HCT116 (cell line): ENCODE data around the gene TMEM89. TPM values are rescaled to one million over a fixed set of nuclear protein-coding genes. Genes with fewer than 3 reads are reported as not detected.

Source experiments
- ATAC-seq: fragments of 200-7000 bp; cut with Tn5 transposase; 2 replicates; pipeline ENCODE4 v1.9.1; 2020; ENCODE audit warnings: mild to moderate bottlenecking, moderate library complexity
- BruUV-seq: library from RNA; stranded (reverse); fragments of 400-500 nt; replicated peaks from 2 replicates; lab custom pipeline; 2021; lab: Mats Ljungman, UMichigan
- CTCF ChIA-PET: fragments of 300-600 bp; sonication (Branson Sonifier 250); formaldehyde crosslinking; loops from one replicate; lab custom pipeline; 2021; ENCODE audit warnings: antibody characterized with exemption; lab: Charles Lee
- POLR2A ChIA-PET: fragments of 300-600, 350-600 bp; sonication (Branson Sonifier 250); formaldehyde crosslinking; loops from one replicate; lab custom pipeline; 2021; ENCODE audit warnings: antibody characterized with exemption; lab: Charles Lee
- RAD21 ChIA-PET, 2 experiments: fragments of 300-600 bp; sonication (Branson Sonifier 250); formaldehyde crosslinking; loops; one replicate each; lab custom pipeline; 2023; ENCODE audit warnings: low total read pairs in 2 of 2; ENCODE audit not compliant: uncharacterized antibody in 2 of 2, unreplicated experiment in 2 of 2, low non-redundant PET in 1 of 2; lab: Charles Lee
- DNase-seq: peaks from one replicate; pipeline ENCODE4 v3.0.0-alpha.2; 2010; ENCODE audit warnings: low read depth, low spot score
- H2AFZ ChIP-seq: fragments of 200-600 bp; shearing (Covaris generic), sonication (generic); 2 replicates; pipeline ENCODE4 v1.6.1; 2017; ENCODE audit warnings: low read depth, mixed run types, mixed read lengths, antibody characterized with exemption, low read length; ENCODE audit not compliant: poor library complexity, severe bottlenecking
- H3K27ac ChIP-seq: 2 replicates; pipeline ENCODE4 v1.5.1; 2012; ENCODE audit warnings: low read depth, low read length
- H3K27me3 ChIP-seq: fragments of 200-600 bp; sonication (generic); 2 replicates; pipeline ENCODE4 v1.6.1; 2016; ENCODE audit warnings: mixed run types, low read length, mixed read lengths; ENCODE audit not compliant: insufficient read depth
- H3K36me3 ChIP-seq, 2 experiments: fragments of 200-500 bp in 1 of 2; fragments of 200-600 bp in 1 of 2; sonication (Bioruptor generic) in 1 of 2; sonication (generic) in 1 of 2; 2 replicates each; pipeline versions ENCODE4 v1.5.1 to v1.6.1; 2014 to 2016; ENCODE audit warnings: low read length in 2 of 2, inconsistent platforms in 1 of 2, mixed read lengths in 1 of 2, mixed run types in 1 of 2; ENCODE audit not compliant: insufficient read depth in 2 of 2, control insufficient read depth in 1 of 2
- H3K4me1 ChIP-seq, 2 experiments: fragments of 200-600 bp in 1 of 2; sonication (generic) in 1 of 2; 2 replicates each; pipeline versions ENCODE4 v1.5.1 to v1.6.1; 2012 to 2017; ENCODE audit warnings: low read length in 2 of 2, inconsistent platforms in 1 of 2, mild to moderate bottlenecking in 1 of 2, mixed read lengths in 1 of 2, mixed run types in 1 of 2, moderate library complexity in 1 of 2; ENCODE audit not compliant: insufficient read depth in 2 of 2, control insufficient read depth in 1 of 2
- H3K4me2 ChIP-seq: fragments of 200-600 bp; sonication (generic); 2 replicates; pipeline ENCODE4 v1.6.1; 2017; ENCODE audit warnings: mixed run types, low read length, mixed read lengths
- H3K4me3 ChIP-seq, 2 experiments: fragments of 200-600 bp in 1 of 2; sonication (generic) in 1 of 2; replicated peaks in 1 of 2; 2 replicates each; pipeline ENCODE4 v1.5.1; 2011 to 2016; ENCODE audit warnings: low read length in 2 of 2, control low read depth in 1 of 2, low read depth in 1 of 2, mild to moderate bottlenecking in 1 of 2, mixed read lengths in 1 of 2, mixed run types in 1 of 2
- H3K79me2 ChIP-seq: fragments of 200-600 bp; sonication (generic); 2 replicates; pipeline ENCODE4 v1.6.1; 2017; ENCODE audit warnings: mild to moderate bottlenecking, mixed run types, low read length, moderate library complexity, mixed read lengths; ENCODE audit not compliant: insufficient read depth
- H3K9ac ChIP-seq: fragments of 200-600 bp; sonication (generic); 2 replicates; pipeline ENCODE4 v1.6.1; 2016; ENCODE audit warnings: low read length, mixed read lengths
- H3K9me2 ChIP-seq: fragments of 200-600 bp; sonication (generic), shearing (Covaris generic); 2 replicates; pipeline ENCODE4 v1.6.1; 2017; ENCODE audit warnings: mixed run types, mild to moderate bottlenecking, moderate library complexity; ENCODE audit not compliant: insufficient read depth
- H3K9me3 ChIP-seq, 2 experiments: fragments of 200-500 bp in 1 of 2; fragments of 200-600 bp in 1 of 2; sonication (Bioruptor generic) in 1 of 2; sonication (generic) in 1 of 2; 2 replicates each; pipeline ENCODE4 v1.6.1; 2014 to 2017; ENCODE audit warnings: low read length in 2 of 2, mixed read lengths in 2 of 2, inconsistent platforms in 1 of 2, low read depth in 1 of 2, mild to moderate bottlenecking in 1 of 2, mixed run types in 1 of 2, moderate library complexity in 1 of 2; ENCODE audit not compliant: control insufficient read depth in 1 of 2, insufficient read depth in 1 of 2
- H4K20me1 ChIP-seq: fragments of 200-600 bp; sonication (generic), shearing (Covaris generic); 2 replicates; pipeline ENCODE4 v1.6.1; 2017; ENCODE audit warnings: mixed run types, mild to moderate bottlenecking, moderate library complexity; ENCODE audit not compliant: insufficient read depth
- ATF3 ChIP-seq: IDR thresholded peaks from 2 replicates; pipeline ENCODE4 v1.6.1; 2012
- EGR1 ChIP-seq: IDR thresholded peaks from 2 replicates; pipeline ENCODE4 v1.6.1; 2012; ENCODE audit warnings: low read depth
- ELF1 ChIP-seq: IDR thresholded peaks from 2 replicates; pipeline ENCODE4 v1.6.1; 2012; ENCODE audit warnings: low read depth, borderline replicate concordance
- POLR2AphosphoS5 ChIP-seq: IDR thresholded peaks from 2 replicates; pipeline ENCODE4 v1.6.1; 2011; ENCODE audit warnings: mild to moderate bottlenecking, low read depth, low read length, moderate library complexity
- REST ChIP-seq: IDR thresholded peaks from 2 replicates; pipeline ENCODE4 v1.6.1; 2012; ENCODE audit warnings: low read depth
- SIN3A ChIP-seq: IDR thresholded peaks from 2 replicates; pipeline ENCODE4 v1.6.1; 2012; ENCODE audit warnings: low read depth
- TCF7L2 ChIP-seq: IDR thresholded peaks from 2 replicates; pipeline ENCODE4 v1.7.0; 2011; ENCODE audit warnings: borderline replicate concordance, inconsistent platforms; ENCODE audit not compliant: insufficient read depth, insufficient read length; ENCODE audit errors: extremely low read depth
- ZBTB33 ChIP-seq: IDR thresholded peaks from 2 replicates; pipeline ENCODE4 v1.6.1; 2011; ENCODE audit warnings: mild to moderate bottlenecking, low read length, moderate library complexity; ENCODE audit not compliant: insufficient replicate concordance; ENCODE audit errors: extremely low read depth
- ZNF274 ChIP-seq: fragments of 200-500 bp; sonication (Bioruptor generic); IDR thresholded peaks from 2 replicates; pipeline ENCODE4 v1.6.1; 2014; ENCODE audit warnings: mild to moderate bottlenecking, low read depth, low read length, inconsistent platforms
- intact Hi-C: fragments of 100-400 bp; cut with micrococcal nuclease; formaldehyde crosslinking; loops from 2 replicates; pipeline ENCODE4 v1.10.0; 2022
- total RNA-seq: library from RNA; stranded (reverse); gene quantifications from one replicate; pipeline ENCODE4 v1.2.1, GENCODE V29; 2021; ENCODE audit not compliant: unreplicated experiment

Gene TMEM89
- total RNA-seq, 1 experiment from 2014 or later = 0.49 TPM

- Histone ChIP-seq H3K9ac (no peak overlapping the region), H2AFZ (no peak overlapping the region), H3K27ac (no peak overlapping the region; the same call in 1 of the 2 replicates), H3K4me1 (peaks cover 11 to 21% of the 10 kb centered on the region in 2 experiments), H3K9me2 (no peaks in the 10 kb centered on the region), H3K9me3 (no peaks in the 10 kb centered on the region), H3K36me3 (peaks cover 22 to 47% of the 10 kb centered on the region in 2 experiments), H4K20me1 (no peaks in the 10 kb centered on the region), H3K4me2 (no peak overlapping the region), H3K27me3 (no peaks in the 10 kb centered on the region), H3K4me3 (no peak overlapping the region), H3K79me2 (no peaks in the 10 kb centered on the region)
- RAD21 ChIA-PET = no interaction called here
- intact Hi-C loops = no loop called here
- POLR2A ChIA-PET = no interaction called here
- no TSS peak for BruUV-seq
- CTCF ChIA-PET = interaction anchor here (1.7 kb wide), 1 partner anchor 37 kb away, joined by 6 read pairs; the partner anchor contains the start of gene SLC26A6
- DNase-seq = no peak
- no peak for ATAC-seq
- TF ChIP-seq EGR1 (no peak), ZNF274 (no peak), ELF1 (no peak), TCF7L2 (no peak)
Observed at GRCh38 chr3:48598323-48599076, 23.1 kb downstream of the TMEM89 start.

- no TSS peak for BruUV-seq
- no peaks in the 10 kb centered on the region for H3K27me3 ChIP-seq
- no peak overlapping the region for H3K27ac ChIP-seq
- TF ChIP-seq ELF1 (no peak), ATF3 (no peak), POLR2AphosphoS5 (no peak), ZBTB33 (no peak), TCF7L2 (no peak), SIN3A (no peak), REST (no peak)
- POLR2A ChIA-PET = no interaction called here
- H3K79me2 ChIP-seq = no peaks in the 10 kb centered on the region
- H3K4me1 ChIP-seq = peaks cover 11 to 21% of the 10 kb centered on the region in 2 experiments
- H3K36me3 ChIP-seq = peaks cover 11 to 38% of the 10 kb centered on the region in 2 experiments
- H2AFZ ChIP-seq = no peak overlapping the region
- no peak overlapping the region for H3K4me2 ChIP-seq
- no peak for ATAC-seq
- no peaks in the 10 kb centered on the region for H4K20me1 ChIP-seq
- H3K9me2 ChIP-seq = no peaks in the 10 kb centered on the region
- no peak overlapping the region for H3K9ac ChIP-seq
- intact Hi-C loops = no loop called here
- no peaks in the 10 kb centered on the region for H3K9me3 ChIP-seq
- H3K4me3 ChIP-seq = no peak overlapping the region
- DNase-seq = no peak
- RAD21 ChIA-PET = no interaction called here
- CTCF ChIA-PET = interaction anchor here (1.7 kb wide), 1 partner anchor 38 kb away, joined by 6 read pairs; the partner anchor contains the start of gene SLC26A6
Observed at GRCh38 chr3:48597408-48597800, 24.2 kb downstream of the TMEM89 start.
